Mucosa of gallbladder (tissue), 1 donor: Measurements from ENCODE around the gene TDRD9. TPM values are rescaled to one million over a fixed set of nuclear protein-coding genes. Genes with fewer than 3 reads are reported as not detected.
A peak's percentile ranks its signal among the peaks of the same experiment; 100 is the strongest.

Source experiments
- DNase-seq: peaks from one replicate; pipeline ENCODE4 v3.0.0-alpha.2; 2020; ENCODE audit warnings: low spot score
- total RNA-seq: library from RNA; stranded (reverse); gene quantifications from one replicate; pipeline ENCODE4 v1.2.1, GENCODE V29; 2021
- donor health status: DM: no; HTN: no; CAD: no.

Gene TDRD9
- total RNA-seq, 1 donor from 2014 or later: 8.7 TPM

- DNase-seq: no peak
Observed at GRCh38 chr14:104066279-104066678, 138.0 kb downstream of the TDRD9 start.

- no peak for DNase-seq
Observed at GRCh38 chr14:104066719-104067295, 138.6 kb downstream of the TDRD9 start.

- DNase-seq: no peak
Observed at GRCh38 chr14:104069541-104069940, 141.3 kb downstream of the TDRD9 start.

GRCh38 chr14:104072586-104072985 is 144.3 kb downstream of the TDRD9 start:
- DNase-seq: no peak

GRCh38 chr14:104073764-104074163 is 145.5 kb downstream of the TDRD9 start:
- DNase-seq: no peak

- DNase-seq: no peak
Observed at GRCh38 chr14:104075530-104076151, 147.4 kb downstream of the TDRD9 start.

- DNase-seq: no peak
Observed at GRCh38 chr14:104076743-104077142, 148.5 kb downstream of the TDRD9 start.

- peak; percentile 90 for DNase-seq
Observed at GRCh38 chr14:104078031-104078455, 149.8 kb downstream of the TDRD9 start.

GRCh38 chr14:104080376-104081260 is 152.4 kb downstream of the TDRD9 start:
- DNase-seq: no peak

- DNase-seq: no peak
Observed at GRCh38 chr14:104081261-104081835, 153.1 kb downstream of the TDRD9 start.

- no peak for DNase-seq
Observed at GRCh38 chr14:104081951-104082464, 153.8 kb downstream of the TDRD9 start.

GRCh38 chr14:104082807-104083206 is 154.6 kb downstream of the TDRD9 start:
- peak; percentile 63 for DNase-seq

- no peak for DNase-seq
Observed at GRCh38 chr14:104084251-104085002, 156.2 kb downstream of the TDRD9 start.

- no peak for DNase-seq
Observed at GRCh38 chr14:104085032-104085888, 157.0 kb downstream of the TDRD9 start, which contains the start of gene ASPG. TSS of gene ASPG (plus strand) at chr14:104085700. CDS start at chr14:104085771, 71 bp downstream.

- no peak for DNase-seq
Observed at GRCh38 chr14:104085889-104086201, 157.6 kb downstream of the TDRD9 start.

GRCh38 chr14:104086210-104086660 is 158.0 kb downstream of the TDRD9 start:
- no peak for DNase-seq

GRCh38 chr14:104086661-104087461 is 158.6 kb downstream of the TDRD9 start:
- no peak for DNase-seq

GRCh38 chr14:104087505-104087904 is 159.2 kb downstream of the TDRD9 start:
- no peak for DNase-seq
